Left lung (tissue), 10 donors: ENCODE measurements around the gene FAM107A. TPM values are rescaled to one million over a fixed set of nuclear protein-coding genes. Genes with fewer than 3 reads are reported as not detected.

Experiments used
- ATAC-seq: fragments of 200-7000 bp; cut with Tn5 transposase; one replicate; pipeline ENCODE4 v1.9.1; 2020; ENCODE audit warnings: moderate library complexity
- DNase-seq, 4 donors: peaks; one replicate each; pipeline ENCODE4 v3.0.0-alpha.2; 2013 to 2020
- H3K27ac ChIP-seq, 2 donors: fragments of 200-600 bp; sonication (generic) in 1 of 2; one replicate each; pipeline versions ENCODE4 v1.5.0 to v1.8.0; 2020 to 2021
- H3K27me3 ChIP-seq, 2 donors: fragments of 200-600 bp; sonication (generic) in 1 of 2; one replicate each; pipeline versions ENCODE4 v1.5.0 to v1.8.0; 2020 to 2021
- H3K36me3 ChIP-seq, 2 donors: fragments of 200-600 bp; sonication (generic) in 1 of 2; one replicate each; pipeline versions ENCODE4 v1.5.0 to v1.8.0; 2020 to 2021
- H3K4me1 ChIP-seq, 2 donors: fragments of 200-600 bp; one replicate each; pipeline ENCODE4 v1.8.0; 2021
- H3K4me3 ChIP-seq, 2 donors: fragments of 200-600 bp; sonication (generic) in 1 of 2; one replicate each; pipeline versions ENCODE4 v1.5.0 to v1.8.0; 2020 to 2021; ENCODE audit warnings: mild to moderate bottlenecking in 1 of 2
- H3K9me3 ChIP-seq, 2 donors: fragments of 200-600 bp; sonication (generic) in 1 of 2; one replicate each; pipeline versions ENCODE4 v1.5.0 to v1.8.0; 2020 to 2021
- CTCF ChIP-seq, 2 donors: fragments of 200-600 bp; sonication (generic) in 1 of 2; IDR thresholded peaks; one replicate each; pipeline versions ENCODE4 v1.5.0 to v1.8.0; 2021; ENCODE audit warnings: antibody characterized with exemption in 2 of 2
- intact Hi-C, 2 donors: fragments of 100-400 bp; cut with DNase I; formaldehyde crosslinking; loops; one replicate each; pipeline versions ENCODE4 v1.11.2 to v1.14.2; 2022
- polyA plus RNA-seq, 6 donors: library from polyadenylated mRNA; unstranded; fragments of 120-200 nt; gene quantifications; one replicate each; pipeline ENCODE4 v1.2.1, GENCODE V29; 2013; ENCODE audit not compliant: insufficient read length in 6 of 6
- total RNA-seq, 2 donors: library from RNA; stranded (reverse); fragmentation: NEBNext Ultra II Directional; extraction: Animal tissue kit (Norgen Biotek cat#: 25700); gene quantifications; one replicate each; pipeline ENCODE4 v1.2.1, GENCODE V29; 2021
- donor health status: DM: no; HTN: yes; CAD: no.
- donor health status: DM: no; HTN: no; CAD: no.

FAM107A gene
- total and polyA plus RNA-seq, 8 donors: 0.69 to 46.5 (median 1.3) TPM

DNA sequence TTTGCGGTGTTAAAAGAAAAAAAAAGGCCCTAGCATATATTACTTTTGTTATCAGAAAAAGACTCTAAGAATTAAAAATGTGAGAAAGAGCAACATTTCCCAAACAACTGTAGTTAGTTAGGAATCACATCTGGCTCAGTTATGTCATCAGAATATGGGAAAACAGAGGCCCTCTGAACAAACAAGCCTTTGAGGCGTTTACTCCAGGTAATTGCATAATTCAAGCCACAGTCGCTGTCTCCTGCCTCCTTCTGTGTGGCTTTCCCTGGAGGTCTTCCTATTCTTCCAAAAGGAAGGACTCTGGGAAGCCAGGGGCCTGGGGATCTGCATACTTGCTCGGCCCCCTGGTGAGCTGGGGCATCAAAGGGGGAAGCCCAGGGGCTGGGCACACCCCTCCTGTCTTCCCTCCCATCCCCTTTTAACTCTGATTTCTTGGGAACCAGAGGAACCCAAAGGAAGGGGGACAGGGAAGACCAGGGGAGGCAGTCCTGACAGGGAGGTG is 3.7 kb upstream of the FAM107A start:
- TF ChIP-seq CTCF (IDR thresholded peaks at IDR 0.05): no peak
- Histone ChIP-seq H3K27me3 (peaks cover 4 to 23% of the 10 kb centered on the region in 2 donors), H3K4me3 (no peak overlapping the region), H3K9me3 (no peaks in the 10 kb centered on the region), H3K4me1 (peaks cover 0 to 20% of the 10 kb centered on the region in 2 donors), H3K36me3 (no peaks in the 10 kb centered on the region), H3K27ac (no peak overlapping the region)
- DNase-seq (no peak), ATAC-seq (no peak)
- intact Hi-C loops: no loop called here

DNA sequence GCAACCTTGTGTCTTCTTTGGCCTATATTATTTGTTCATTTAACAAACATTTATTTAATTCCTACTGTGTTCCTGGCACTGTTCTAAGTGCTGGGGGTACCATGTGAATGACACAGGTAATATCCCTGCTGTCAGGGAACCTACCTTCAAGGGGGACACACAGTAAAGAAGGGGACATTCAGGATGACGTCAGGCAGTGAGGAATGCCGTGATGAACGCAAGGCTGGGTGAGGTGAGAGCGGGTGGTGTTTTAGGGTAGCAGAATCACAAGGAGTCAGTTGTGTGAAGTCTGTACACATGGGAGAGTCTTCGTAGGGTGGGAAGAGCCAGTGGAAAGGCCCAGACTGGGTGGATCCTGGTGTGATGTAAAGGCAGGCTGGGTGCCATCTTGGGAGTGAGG is 1.7 kb upstream of the FAM107A start:
- no peak for DNase-seq
- peak overlapping the region in 1 of 2 donors; percentile 83 for H3K27ac ChIP-seq

GRCh38 chr3:58576716-58577115 is 475 bp downstream of the FAM107A start:
- no peaks in the 10 kb centered on the region for H3K27me3 ChIP-seq
- intact Hi-C loops: no loop called here
- H3K4me3 ChIP-seq: peak overlapping the region in 1 of 2 donors; percentile 34
- no peak for ATAC-seq
- H3K4me1 ChIP-seq: peaks cover 4 to 16% of the 10 kb centered on the region in 2 donors
- no peak for DNase-seq
- TF ChIP-seq CTCF (IDR thresholded peaks at IDR 0.05): no peak
- H3K27ac ChIP-seq: peak overlapping the region in 1 of 2 donors; percentile 83
- no peaks in the 10 kb centered on the region for H3K9me3 ChIP-seq
- H3K36me3 ChIP-seq: no peaks in the 10 kb centered on the region

More for the DNA sequence above, 1.7 kb upstream of the FAM107A start:
- intact Hi-C loops: no loop called here
- TF ChIP-seq CTCF (IDR thresholded peaks at IDR 0.05): no peak
- Histone ChIP-seq H3K9me3 (no peaks in the 10 kb centered on the region), H3K36me3 (no peaks in the 10 kb centered on the region), H3K4me1 (peaks cover 0 to under 1% of the 10 kb centered on the region in 2 donors), H3K4me3 (no peak overlapping the region), H3K27me3 (peaks cover 0 to 7% of the 10 kb centered on the region in 2 donors)
- ATAC-seq: no peak

DNA sequence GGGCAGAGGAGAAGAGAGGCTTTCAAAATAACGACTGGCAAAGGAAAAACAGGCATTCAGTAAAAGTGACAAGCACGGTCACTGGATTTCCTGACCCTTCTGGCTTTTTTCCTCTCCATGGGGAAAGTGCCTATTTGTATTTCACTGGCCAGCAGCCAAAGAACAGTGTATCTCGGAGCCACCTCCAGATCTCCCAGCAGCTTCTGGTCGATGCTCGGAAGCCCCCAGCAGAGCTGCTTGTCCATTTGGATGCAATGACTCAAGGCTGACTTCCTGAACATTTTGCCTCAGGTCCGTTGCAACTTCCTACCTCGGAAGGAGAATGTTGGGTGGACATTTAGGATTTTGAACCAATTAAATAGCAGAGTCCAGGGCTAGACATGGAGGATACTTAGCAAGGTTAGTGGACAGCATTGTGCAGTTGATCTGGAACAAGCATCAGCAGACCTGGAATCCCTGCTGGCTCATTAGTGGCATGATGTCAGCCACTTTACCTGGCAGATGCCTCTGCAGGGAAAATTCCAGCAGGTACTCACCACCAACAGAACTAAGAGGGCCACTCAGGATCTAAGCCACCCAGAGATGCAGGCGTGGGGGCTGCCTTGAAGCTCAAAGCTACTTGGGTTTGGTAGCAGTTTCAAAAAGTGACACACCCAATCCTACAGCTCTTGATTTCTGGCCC is 1.1 kb downstream of the FAM107A start:
- Histone ChIP-seq H3K36me3 (no peaks in the 10 kb centered on the region), H3K27me3 (no peaks in the 10 kb centered on the region), H3K4me3 (peak overlapping the region in 1 of 2 donors; percentile 34), H3K4me1 (peaks cover 4 to 20% of the 10 kb centered on the region in 2 donors), H3K27ac (peak overlapping the region in 1 of 2 donors; percentile 83), H3K9me3 (no peaks in the 10 kb centered on the region)
- TF ChIP-seq CTCF (IDR thresholded peaks at IDR 0.05): no peak
- DNase-seq (no peak), ATAC-seq (no peak)
- intact Hi-C loops: no loop called here

GRCh38 chr3:58574682-58575081 is 2.5 kb downstream of the FAM107A start:
- Histone ChIP-seq H3K27me3 (no peaks in the 10 kb centered on the region), H3K36me3 (no peaks in the 10 kb centered on the region), H3K4me1 (peaks cover 4 to 22% of the 10 kb centered on the region in 2 donors), H3K9me3 (no peaks in the 10 kb centered on the region), H3K27ac (peak overlapping the region in 1 of 2 donors; percentile 18), H3K4me3 (peak overlapping the region in 1 of 2 donors; percentile 34)
- no peak for TF ChIP-seq CTCF (IDR thresholded peaks at IDR 0.05)
- intact Hi-C loops: loop anchor here in 1 of 2 donors (5.0 kb wide), 1 partner anchor 58 kb away; no protein-coding TSS in a partner anchor
- DNase-seq: no peak
- no peak for ATAC-seq
